Calu3 (cell line): ENCODE data around the gene SLC20A1. TPM values are rescaled to one million over a fixed set of nuclear protein-coding genes. Genes with fewer than 3 reads are reported as not detected.
A peak's percentile ranks its signal among the peaks of the same experiment; 100 is the strongest.

Experiments
- BruUV-seq: library from RNA; stranded (reverse); fragments of 400-500 nt; replicated peaks from 2 replicates; lab custom pipeline; 2021; lab: Mats Ljungman, UMichigan
- CTCF ChIA-PET: fragments of 300-600 bp; sonication (Branson Sonifier 250); formaldehyde crosslinking; loops from one replicate; lab custom pipeline; 2022; ENCODE audit warnings: antibody characterized with exemption; lab: Charles Lee
- DNase-seq: peaks from one replicate; pipeline ENCODE4 v3.0.0; 2022
- H3K27ac Mint-ChIP-seq: one replicate; pipeline ENCODE4 v1.8.0; 2022; ENCODE audit warnings: mixed read lengths; ENCODE audit not compliant: unreplicated experiment
- H3K27me3 Mint-ChIP-seq: one replicate; pipeline ENCODE4 v1.8.0; 2022; ENCODE audit warnings: mixed read lengths; ENCODE audit not compliant: unreplicated experiment
- H3K36me3 Mint-ChIP-seq: one replicate; pipeline ENCODE4 v1.8.0; 2022; ENCODE audit warnings: mild to moderate bottlenecking, moderate library complexity, mixed read lengths; ENCODE audit not compliant: insufficient read depth, unreplicated experiment
- H3K4me1 Mint-ChIP-seq: one replicate; pipeline ENCODE4 v1.8.0; 2022; ENCODE audit warnings: mild to moderate bottlenecking, low read depth, mixed read lengths; ENCODE audit not compliant: unreplicated experiment
- H3K4me3 Mint-ChIP-seq: one replicate; pipeline ENCODE4 v1.8.0; 2022; ENCODE audit warnings: mild to moderate bottlenecking, low read depth, moderate library complexity, mixed read lengths; ENCODE audit not compliant: unreplicated experiment
- H3K9me3 Mint-ChIP-seq: one replicate; pipeline ENCODE4 v1.8.0; 2022; ENCODE audit warnings: low read depth, mixed read lengths; ENCODE audit not compliant: unreplicated experiment
- CTCF ChIP-seq: fragments of 200-600 bp; IDR thresholded peaks from one replicate; pipeline ENCODE4 v1.8.0; 2022; ENCODE audit warnings: antibody characterized with exemption; ENCODE audit not compliant: unreplicated experiment
- intact Hi-C: fragments of 100-400 bp; cut with micrococcal nuclease; formaldehyde crosslinking; loops from one replicate; pipeline ENCODE4 v1.10.0; 2022; ENCODE audit not compliant: unreplicated experiment
- total RNA-seq: library from RNA; stranded (reverse); gene quantifications from 2 replicates; pipeline ENCODE4 v1.2.3, GENCODE V29; 2022

SLC20A1 gene
- total RNA-seq, 1 experiment from 2014 or later = 84.5 TPM

GRCh38 chr2:112644155-112644932, 1.4 kb upstream of the SLC20A1 start:
- DNase-seq = peak; percentile 20
- TSS peak; percentile 91 for BruUV-seq
- TF ChIP-seq CTCF = no peak
- intact Hi-C loops = no loop called here
- Mint-ChIP-seq H3K4me3 (peak overlapping the region; percentile 88), H3K9me3 (no peaks in the 10 kb centered on the region), H3K27me3 (no peaks in the 10 kb centered on the region), H3K4me1 (peaks cover 59% of the 10 kb centered on the region), H3K36me3 (peaks cover 59% of the 10 kb centered on the region), H3K27ac (peak overlapping the region; percentile 95)
- CTCF ChIA-PET = interaction anchor here (0.6 to 3.3 kb wide), 10 partner anchors 14 to 298 kb away, joined by 3 to 22 read pairs (median 8); no protein-coding TSS in a partner anchor

- intact Hi-C loops = loop anchor here (1.0 kb wide), 1 partner anchor 14 kb away; no protein-coding TSS in a partner anchor
- Mint-ChIP-seq H3K27me3 (no peaks in the 10 kb centered on the region), H3K27ac (peak overlapping the region; percentile 95), H3K4me1 (peaks cover 64% of the 10 kb centered on the region), H3K4me3 (peak overlapping the region; percentile 88), H3K9me3 (no peaks in the 10 kb centered on the region), H3K36me3 (peaks cover 65% of the 10 kb centered on the region)
- BruUV-seq = no TSS peak
- no peak for DNase-seq
- TF ChIP-seq CTCF = no peak
- CTCF ChIA-PET = interaction anchor here (0.6 to 3.3 kb wide), 13 partner anchors 13 to 297 kb away, joined by 3 to 22 read pairs (median 7); no protein-coding TSS in a partner anchor
Observed at GRCh38 chr2:112644933-112645309, 818 bp upstream of the SLC20A1 start.

- CTCF ChIA-PET = interaction anchor here (0.8 to 3.3 kb wide), 7 partner anchors 19 to 296 kb away, joined by 3 to 22 read pairs (median 8); no protein-coding TSS in a partner anchor
Observed at GRCh38 chr2:112646102-112646719, 472 bp downstream of the SLC20A1 start.

More at GRCh38 chr2:112646102-112646719, 472 bp downstream of the SLC20A1 start:
- peaks cover 78% of the 10 kb centered on the region for H3K36me3 Mint-ChIP-seq
- intact Hi-C loops = no loop called here
- H3K4me1 Mint-ChIP-seq = peaks cover 54% of the 10 kb centered on the region
- H3K27me3 Mint-ChIP-seq = no peaks in the 10 kb centered on the region
- BruUV-seq = no TSS peak
- TF ChIP-seq CTCF = no peak
- peak; percentile 49 for DNase-seq
- H3K27ac Mint-ChIP-seq = peak overlapping the region; percentile 95
- peak overlapping the region; percentile 88 for H3K4me3 Mint-ChIP-seq
- no peaks in the 10 kb centered on the region for H3K9me3 Mint-ChIP-seq
